Measurements from ENCODE around the gene TXNRD2.

TXNRD2 gene

DNA sequence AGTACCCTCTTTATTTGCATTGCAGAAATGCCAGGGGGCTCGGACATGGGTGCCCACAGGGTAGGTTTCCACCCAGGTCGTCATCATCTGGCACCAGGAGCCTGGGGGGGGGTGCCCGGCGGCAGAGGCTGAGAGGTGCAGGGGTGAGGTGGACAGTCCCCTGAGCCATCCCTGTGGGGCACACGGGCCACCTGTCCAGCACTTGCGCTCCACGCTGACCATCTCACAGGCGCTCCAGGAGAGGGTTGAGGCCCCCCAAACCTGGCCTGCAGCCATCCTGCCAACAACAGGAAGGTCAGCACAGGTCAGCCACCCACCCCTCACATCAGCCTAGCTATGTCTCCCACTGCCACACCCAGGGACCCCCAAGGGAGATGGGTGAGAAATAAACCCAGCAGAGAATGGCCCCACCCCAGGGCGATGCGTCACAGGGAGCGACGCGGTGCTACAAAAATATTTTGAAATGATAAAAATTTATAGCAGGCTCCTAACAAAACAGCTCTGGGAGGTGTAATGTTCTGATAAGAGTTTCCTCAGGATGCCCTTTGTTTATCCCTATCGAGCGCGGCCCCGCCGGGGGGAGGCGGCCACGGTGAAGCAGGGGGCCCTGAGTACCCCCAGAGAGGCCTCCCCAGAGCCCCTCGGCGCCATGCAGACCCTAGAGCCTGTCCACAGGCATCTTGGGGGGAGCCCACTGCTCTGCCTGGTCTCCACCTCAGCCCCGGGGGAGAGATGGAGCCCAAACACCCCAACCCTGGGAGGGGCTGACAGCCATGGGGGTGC, 65.9 kb downstream of the TXNRD2 start:
- no peak for DNase-seq (ENCODE audit: low read depth, low spot score)

DNA sequence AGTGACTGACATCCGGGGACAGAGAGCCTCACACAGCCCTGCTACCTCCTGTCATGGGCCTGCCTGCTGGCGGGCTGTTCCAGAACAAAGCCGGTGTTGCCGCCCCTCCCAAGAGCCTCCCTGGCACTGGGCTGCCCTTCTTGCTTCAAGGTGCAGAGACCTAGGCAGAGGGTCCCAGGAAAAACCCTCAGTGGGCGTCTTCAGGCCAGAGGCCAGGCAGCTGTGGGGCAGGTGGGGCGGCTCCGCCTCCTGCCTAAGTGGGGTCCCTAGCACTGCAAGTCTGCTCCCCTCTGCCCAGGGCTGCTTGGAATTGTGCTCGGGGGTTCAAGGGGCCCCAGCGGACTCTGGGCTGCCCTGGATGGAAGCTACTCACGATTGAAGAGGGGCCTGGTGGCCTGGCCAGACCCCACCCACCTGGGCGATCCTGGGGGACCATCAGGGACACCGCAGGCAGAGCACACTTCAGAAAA, 66.5 kb downstream of the TXNRD2 start:
- no peak for DNase-seq (ENCODE audit: low read depth, low spot score)

DNA sequence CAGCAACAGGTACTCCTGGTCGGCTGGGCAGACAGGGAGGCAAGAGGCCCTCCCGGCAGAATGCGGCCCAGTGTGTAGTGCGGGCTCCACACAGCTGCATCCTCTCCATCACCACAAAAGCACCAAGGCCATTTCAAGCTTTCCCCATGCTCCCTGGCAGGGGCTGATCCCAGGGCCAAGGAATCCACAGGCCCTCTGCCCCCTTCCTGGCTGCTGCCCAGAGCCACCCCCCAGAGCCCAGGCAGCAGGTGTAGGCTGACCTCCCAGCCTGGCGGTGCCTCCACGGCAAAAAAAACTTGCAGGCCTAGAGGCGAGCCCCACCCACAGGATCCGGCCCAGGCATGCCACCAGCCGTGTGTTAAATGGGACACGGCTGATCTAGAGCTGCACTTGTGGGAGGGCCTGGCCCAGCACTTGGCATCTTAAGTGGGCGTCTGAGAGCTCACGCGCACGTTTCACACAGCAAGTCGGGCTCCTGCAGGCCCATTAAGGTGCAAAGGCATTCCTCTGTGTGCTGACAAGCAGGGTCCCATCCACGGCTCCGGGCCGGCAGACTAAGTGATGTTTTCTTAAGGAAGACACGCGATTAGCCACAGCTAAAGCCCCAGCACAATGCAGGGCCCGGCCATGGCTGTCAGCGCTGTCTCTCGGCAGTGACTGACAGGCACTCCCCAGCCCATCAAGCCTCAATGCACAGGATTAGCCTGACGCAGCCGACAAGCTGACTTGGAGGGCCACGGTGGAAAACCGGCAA, 67.1 kb downstream of the TXNRD2 start:
- no peak for DNase-seq (ENCODE audit: low read depth, low spot score)

DNA sequence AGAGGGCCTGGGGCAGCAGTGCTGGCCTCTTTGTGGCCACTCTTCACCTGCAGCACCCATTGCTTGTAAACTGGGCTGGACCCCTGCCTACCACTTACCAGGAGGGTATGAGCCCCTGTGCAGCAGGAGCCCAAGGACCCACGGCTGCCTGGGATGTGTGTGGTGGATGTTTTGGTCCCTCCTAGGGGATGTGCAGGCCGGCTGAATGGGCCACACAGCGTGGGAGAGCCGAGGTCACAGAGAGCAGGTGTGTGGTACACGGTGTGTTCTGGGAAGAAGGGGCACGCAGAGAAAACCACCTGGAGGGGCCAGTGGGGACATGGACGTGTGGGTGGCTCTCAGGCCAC, 67.7 kb downstream of the TXNRD2 start:
- no peak for DNase-seq (ENCODE audit: low read depth, low spot score)

DNA sequence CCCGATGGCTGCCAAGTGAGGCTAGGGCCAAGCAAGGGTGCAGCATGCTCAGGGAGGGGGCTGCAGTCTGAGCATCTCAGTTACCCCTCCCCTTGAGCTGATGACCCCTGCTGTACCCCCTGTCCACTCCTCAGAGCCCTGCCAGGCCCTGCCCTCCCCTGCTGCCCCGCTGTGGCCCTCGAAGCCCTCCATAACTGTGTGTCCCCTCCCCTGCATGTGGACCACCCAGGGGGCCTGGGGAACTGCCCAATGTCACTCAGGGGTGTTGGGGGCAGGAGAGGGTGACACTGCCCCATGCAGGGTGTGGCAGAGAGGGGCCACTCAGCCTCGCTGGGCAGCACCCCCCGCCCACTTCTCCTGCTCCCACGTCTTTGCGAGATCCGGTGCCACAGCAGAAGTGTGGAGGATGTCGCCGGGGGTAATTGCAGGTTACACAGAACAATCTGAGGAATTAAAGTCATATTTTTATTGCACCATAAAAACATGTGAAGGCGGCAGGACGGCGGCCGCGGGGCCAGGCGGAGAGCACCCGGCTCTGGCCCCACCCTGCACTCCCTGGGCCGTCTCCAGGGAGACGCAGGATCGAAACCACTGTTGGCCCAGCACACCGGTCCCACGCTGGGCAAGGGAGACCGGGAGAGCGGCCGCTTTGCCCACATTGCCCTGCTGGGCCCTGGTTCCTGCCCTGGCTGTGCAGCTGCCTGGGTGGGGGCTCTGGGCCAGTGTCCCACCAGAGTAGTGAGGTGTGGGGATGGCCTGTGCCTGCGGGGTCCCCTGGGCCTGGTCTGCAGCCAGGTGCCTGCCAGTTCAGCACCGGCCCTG, 68.3 kb downstream of the TXNRD2 start:
- no peak for DNase-seq (ENCODE audit: low read depth, low spot score)

DNA sequence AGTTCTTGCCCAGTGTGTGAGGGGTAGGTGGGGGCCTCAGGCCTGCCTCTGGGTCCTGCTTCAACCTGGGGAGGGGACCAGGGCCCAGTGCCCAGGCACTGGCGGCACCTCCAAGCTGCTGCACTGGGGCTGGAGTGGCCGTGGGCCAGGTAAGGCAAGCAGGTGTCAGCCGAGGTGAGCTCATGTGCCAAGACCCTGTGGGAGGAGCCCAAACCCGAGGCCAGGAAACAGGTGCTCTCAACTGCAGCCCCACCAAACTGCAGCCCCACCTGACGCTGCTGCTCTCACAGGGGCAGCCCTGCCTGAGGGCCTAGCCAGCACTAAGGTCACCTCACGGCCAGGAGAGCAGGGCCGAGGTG, 68.9 kb downstream of the TXNRD2 start:
- no peak for DNase-seq (ENCODE audit: low read depth, low spot score)

DNA sequence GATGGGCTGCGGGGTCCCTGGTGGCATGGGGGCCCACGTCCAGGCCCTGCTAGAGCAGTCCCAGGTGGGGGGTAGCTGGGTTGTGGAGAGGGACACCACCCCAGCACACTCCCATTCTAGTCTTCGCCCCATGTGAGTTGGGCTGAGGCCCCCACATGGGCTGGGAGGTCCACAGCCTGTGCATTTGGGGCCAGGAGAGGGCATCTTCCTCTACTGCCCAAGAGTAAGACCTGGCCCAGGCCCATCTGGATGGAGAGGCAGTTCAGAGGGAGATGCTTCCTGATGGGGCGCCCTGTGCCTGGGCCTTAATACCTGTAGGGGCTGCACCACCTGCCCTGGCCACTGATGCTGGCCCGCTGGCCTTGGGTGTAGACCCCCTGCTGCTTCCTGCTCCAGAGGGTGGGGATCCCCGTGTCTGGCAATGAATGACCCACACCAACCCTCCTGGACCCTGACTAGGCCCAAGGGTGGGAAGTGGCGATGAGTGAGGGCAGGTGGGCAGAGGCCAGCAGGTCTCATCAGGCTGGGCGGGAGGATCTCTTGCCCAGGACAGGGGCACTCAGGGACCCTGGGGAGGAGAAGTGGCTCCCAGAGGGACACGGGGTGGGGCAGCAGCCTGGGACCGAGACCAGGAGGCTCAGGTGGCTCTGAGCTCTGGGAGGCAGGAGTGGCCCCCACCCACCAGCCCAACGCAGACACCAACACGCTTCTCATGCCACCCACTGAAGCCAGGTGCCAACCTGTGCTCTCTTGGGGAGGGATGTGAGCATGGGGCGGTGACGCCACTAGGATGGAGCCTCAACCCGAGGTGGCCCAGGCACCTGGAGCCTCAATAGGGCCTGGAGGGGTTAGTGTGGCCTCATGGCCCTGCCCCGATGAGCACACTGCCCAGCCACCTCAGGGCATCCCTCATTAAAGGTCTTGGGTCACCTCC, 69.5 kb downstream of the TXNRD2 start:
- no peak for DNase-seq (ENCODE audit: low read depth, low spot score)

DNA sequence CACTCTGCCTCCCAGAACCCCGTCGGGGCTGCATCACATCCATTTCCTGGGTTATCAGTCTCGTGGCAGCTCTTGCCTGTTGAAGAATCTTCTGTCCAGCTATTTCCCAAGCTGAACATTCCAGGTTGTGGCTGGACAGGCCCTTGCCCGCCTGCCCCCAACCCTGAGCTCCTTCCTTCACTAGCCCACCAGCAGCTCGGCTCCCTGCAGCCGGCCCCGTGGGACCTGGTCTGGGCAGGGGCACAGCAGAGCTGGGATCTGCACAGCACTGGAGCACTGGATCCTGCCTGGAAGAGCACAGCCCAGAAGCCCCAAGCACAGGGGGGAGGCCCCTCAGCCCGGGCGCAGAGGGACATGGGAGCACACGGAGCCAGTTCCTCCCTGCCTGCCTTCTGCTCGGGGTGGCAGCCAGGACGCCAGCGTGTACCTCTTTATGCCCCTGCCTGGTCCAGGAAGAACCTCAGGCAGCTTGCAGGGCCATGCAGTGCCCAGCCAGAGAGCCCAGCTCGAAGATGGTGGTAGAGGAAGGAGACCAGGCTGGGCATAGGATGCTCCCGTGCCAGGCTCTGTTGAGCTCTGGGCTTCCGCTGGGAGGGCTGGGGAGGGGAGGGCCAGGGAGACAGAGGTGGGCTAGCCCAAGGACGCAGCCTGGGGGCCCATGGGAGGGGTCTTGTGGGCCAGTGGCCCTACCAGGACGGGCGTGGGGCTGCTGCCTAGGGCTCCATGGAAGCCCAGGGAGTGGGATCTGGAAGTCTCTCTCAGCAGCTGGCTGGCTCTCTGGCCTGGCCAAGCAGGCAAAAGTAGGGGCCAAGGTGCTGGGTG, 70.4 kb downstream of the TXNRD2 start:
- no peak for DNase-seq (ENCODE audit: low read depth, low spot score)

DNA sequence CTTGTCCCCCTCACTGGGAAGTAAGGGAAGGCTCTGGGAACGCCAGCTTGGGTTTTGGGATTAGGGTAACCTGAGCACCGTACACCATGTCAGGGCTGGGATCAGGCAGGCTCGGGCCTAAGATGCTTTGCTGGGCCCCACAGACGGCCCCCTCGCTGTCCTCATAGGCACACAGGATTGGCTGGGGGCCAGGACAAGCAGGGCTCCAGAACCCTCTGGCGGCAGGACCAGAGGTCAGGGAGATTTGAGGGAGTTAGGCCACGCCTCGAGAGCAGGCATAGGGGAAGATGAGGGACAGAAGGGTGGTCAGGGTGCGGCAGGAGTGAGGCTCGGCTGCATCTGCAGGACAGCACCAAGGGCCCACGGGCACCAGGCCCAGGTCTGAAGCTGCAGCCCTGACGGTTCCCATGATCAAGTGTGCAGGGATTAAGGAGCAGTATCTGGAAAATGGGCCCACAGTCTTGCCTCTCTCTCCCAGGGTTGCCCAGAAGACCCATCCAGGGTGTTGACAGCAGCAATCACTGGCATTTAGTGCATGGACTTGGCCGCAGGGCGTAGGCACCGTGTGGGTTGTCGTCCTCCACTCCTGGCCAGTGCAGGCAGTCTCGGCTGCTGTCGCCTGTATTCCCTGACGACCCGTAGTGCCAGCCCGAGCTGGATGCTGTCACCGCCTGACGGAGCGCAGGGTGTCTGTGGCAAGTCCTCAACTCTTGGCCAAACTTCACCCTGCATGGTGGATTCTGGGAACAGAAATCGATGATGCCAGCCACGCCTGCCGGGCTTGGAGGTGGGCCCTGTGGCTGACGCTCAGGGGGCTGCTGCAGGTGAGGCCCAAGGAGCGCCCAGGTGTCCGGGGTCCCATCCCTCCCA, 71.2 kb downstream of the TXNRD2 start:
- no peak for DNase-seq (ENCODE audit: low read depth, low spot score)

DNA sequence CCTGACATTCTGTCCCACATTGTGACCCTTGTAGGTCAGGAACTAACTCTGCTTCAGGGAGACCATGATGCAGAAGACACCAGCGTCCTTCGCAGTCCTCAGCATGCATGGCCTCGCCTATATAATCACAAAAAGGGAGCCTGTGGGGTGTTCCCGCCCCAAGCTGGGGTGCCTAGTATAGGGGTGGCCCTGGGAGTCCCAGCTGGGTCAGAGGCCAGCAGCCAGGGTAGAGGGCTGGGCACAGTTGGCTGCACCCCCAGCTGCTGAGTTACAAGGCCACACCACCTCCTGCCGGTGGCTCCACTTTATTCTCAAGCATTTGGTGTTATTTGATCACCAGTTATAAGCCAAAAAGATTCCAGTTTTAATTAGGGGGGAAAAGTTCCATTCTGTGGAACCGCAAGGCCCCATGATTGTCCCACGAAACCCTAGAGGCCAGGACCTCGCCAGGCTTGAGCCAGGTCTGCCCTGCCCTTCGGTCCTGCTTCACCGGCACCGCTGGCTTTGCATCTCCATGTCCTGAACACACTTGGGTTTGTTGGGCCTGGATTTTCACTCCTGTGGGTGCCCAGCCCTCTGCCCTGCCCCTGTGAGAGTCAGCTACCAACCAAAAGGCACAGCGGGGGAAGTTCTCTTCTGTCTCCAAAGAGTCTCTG, 72.0 kb downstream of the TXNRD2 start:
- no peak for DNase-seq (ENCODE audit: low read depth, low spot score)

DNA sequence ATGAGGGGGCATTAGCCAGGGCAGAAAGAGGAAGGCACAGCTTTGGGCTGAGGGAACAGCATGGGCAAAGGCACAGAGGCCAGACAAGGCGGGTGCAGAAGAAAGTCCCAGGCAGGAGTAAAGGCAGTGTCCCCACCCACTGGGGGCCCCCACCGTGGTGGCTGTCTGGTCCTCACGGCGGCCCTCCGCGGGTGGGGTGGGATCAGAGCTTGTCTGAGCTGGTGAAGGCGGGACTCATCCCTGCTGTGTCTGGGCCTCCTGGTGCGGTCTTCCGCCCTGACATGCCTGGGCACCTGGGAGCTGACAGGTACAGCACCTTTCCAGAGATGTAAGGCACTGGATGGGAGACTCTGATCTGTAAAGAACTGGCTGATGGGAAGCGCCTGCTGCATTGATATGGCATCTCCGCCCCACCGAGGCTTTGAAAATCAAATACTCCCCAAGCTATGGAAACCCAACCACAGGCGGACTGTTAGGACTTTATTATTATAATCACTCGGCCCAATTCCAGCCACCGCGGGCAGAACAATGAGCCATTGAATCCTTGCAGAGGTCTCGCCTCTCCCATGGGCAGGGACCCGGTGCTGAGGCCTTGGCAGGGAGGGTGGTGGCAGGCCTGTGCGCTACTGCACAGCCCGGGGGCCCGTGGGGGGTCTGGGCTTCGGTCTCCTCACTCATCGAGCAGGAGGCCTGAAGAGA, 72.7 kb downstream of the TXNRD2 start:
- no peak for DNase-seq (ENCODE audit: low read depth, low spot score)

DNA sequence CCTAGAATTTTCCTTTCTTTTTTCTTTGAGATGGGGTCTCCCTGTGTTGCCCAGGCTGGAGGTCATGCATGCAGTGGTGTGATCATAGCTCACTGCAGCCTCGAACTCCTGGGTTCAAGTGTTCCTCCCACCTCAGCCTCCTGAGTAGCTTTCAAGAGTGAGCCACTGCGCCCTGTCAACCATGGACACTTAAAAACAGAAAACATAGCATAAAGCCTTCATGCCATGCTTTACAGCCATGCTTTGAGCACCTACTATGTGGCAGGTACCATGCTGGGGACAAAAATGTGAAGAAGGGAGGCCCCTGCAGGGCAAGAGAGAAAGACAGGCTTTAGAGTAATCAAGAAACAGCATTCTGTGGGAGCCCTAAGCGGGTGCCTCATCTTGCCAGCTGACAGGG, 73.3 kb downstream of the TXNRD2 start:
- DNase-seq (ENCODE audit: low read depth, low spot score) = no peak

DNA sequence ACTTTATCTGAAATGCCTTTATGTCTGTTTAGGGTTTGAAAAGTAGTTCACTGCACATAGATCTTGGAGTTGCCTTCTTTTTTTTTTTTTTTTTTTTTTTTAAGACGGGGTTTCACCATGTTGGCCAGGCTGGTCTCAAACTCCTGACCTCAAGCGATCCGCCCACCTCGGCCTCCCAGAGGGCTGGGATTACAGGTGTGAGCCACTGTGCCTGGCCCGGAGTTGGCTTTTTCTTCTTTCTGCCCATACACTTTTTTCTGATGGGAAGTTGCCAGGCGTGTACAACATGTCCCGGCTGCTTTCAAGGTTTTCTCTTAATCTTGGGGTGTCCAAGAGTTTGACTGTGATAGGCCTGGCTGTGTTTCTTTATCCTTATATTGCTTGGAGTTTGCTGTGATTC, 74.0 kb downstream of the TXNRD2 start:
- no peak for DNase-seq (ENCODE audit: low read depth, low spot score)

DNA sequence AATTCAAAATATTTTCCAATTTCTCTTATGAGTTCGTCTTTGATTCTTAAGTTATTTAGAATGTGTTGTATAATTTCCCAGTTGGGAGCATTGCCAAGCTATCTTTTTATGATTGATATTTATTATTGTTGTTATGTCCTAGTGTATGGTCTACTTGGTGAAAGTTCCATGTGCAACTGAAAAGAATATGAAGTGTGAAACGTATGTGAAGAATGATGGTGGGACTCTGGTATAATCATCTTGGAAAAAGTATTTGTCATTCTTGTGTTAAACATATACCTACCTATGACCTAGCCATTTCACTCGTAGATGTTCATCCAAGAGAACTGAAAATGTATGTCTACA, 75.0 kb downstream of the TXNRD2 start:
- DNase-seq (ENCODE audit: low read depth, low spot score) = no peak

DNA sequence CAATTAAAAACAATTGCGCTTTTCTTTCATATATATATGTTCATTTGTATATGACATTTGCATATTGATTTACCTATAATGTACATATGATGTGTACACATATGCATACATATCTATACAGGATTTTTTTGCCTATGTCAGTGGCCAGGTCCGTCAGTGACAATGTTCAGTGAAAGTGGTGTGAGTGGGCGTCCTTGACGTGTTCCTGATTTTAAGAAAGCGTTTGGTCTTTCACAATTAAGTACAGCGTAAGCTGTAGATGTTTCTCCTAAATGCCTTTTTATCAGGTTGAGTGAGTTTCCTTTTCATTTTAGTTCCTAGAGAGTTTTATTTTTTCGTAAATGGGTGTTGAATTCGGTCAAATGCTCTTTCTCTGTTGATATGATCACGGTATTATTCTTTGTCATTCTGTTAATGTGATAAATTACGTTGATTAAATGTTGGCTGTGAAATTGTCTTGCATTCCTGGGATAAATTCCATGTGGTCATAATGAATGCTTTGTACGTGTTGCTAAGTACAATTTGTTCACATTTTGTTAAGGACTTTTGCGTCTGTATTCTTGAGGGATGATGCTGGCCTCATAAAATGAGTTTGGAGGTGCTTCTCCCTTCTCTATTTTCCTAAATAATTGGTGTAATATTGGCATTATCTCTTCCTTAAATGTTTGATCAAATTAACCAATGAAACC, 76.3 kb downstream of the TXNRD2 start:
- no peak for DNase-seq (ENCODE audit: low read depth, low spot score)

DNA sequence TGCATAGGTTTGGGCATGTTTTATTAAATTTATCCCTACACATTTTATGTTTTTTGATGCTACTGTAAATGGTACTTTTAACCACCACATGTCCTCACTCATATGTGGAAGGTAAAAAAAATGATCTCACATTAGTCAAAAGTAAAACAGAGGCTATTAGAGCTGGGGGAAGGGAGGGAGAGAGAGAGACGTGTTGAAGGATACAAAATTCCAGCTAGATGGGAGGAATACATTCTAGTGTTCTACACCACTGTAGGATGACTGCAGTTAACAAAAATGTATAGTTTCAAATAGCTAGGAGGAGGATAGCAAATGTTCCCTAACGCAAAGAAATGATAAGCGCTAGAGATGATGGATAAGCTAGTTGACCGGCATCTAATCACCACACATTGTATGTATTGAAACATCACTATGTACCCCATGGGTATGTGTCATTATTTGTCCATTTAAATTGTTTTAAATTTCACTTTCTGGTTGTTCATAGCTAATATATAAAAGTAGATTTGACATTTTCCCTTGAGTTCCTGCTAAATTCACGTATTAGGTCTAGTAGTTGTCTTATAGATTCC, 77.0 kb downstream of the TXNRD2 start:
- no peak for DNase-seq (ENCODE audit: low read depth, low spot score)

DNA sequence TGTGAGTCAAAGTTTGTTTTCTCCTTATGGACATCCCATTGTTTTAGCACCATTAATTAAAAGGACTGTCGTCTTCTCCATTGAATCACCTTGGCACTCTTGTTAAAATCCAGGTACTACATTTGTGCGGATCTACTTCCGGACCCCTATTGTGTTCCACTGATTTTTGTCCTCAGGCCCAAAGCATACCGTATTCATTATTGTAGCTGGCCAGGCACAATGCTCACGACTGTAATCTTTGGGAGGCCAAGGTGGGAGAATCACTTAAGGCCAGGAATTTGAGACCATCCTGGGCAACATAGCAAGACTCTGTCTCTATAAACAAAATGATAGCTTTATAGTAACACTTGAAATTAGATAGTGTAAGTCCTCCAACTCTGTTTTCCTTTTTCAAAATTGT, 78.0 kb downstream of the TXNRD2 start:
- no peak for DNase-seq (ENCODE audit: low read depth, low spot score)

Measured in activated naive CD8-positive, alpha-beta T cell treated with anti-CD3 and anti-CD28 coated beads, Interleukin-2, amount 50 U/mL, for 16 hours (primary cell).